Measurements from ENCODE around the gene TMEM164.

The TMEM164 gene

DNA sequence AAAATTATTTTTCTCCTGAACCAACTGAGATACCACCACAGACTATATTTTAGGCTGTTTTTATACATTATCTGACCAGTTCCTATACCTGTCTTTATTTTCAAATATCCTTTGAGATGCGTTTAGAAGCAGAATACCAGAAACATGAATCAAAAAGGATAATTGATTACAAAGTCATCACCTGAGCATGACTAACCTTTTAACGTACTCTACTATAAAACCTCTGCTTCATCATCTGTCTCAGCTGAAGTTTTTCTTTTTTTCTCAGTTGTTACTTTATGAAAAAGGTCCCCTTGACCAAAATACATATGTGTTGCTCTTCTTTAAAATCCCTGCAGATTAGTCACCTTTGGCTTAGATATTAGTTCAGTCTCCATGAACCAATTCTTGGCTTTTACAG is 205.2 kb downstream of the TMEM164 start:
- no peak for DNase-seq (ENCODE audit: low read depth, low spot score)

GRCh38 chrX:110210417-110211139 is 207.7 kb downstream of the TMEM164 start:
- peak; percentile 39 for DNase-seq (ENCODE audit: low read depth, low spot score)

DNA sequence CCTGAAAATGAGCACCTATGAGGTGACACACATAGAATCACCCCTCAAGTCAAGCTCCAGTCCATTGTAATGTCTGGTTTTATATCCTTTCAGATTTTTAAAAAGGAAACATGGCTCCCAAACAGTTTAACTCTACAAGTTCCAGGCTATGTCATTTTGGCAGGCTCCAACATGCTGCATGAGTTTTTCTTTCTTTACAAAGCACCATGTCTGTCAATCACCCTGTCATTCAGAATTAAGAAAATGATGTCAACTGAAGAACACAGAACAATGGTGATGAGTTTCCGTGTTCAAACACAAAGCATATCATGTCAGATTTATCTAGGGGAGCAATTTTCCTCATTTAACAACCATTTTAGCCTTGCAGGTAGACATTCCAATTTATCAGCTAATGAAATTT is 208.4 kb downstream of the TMEM164 start:
- no peak for DNase-seq (ENCODE audit: low read depth, low spot score)

GRCh38 chrX:110212299-110212698 is 209.4 kb downstream of the TMEM164 start:
- peak; percentile 5 for DNase-seq (ENCODE audit: low read depth, low spot score)

DNA sequence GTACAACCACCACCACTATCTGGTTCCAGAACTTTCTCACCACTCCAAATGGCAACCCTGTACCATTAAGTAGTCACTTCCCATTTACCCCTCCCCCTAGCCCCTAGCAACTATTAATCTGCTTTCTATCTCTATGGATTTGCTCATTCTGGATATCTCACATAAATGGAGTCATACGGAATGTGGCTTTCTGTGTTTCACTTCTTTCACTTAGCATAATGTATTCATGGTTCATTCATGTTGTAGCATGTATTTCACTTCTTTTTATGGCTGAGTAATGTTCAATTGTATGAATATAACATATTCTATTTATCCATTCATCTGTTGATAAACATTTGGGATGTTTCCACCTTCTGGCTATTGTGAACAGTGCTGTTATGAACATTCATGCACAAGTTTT is 210.3 kb downstream of the TMEM164 start:
- no peak for DNase-seq (ENCODE audit: low read depth, low spot score)

DNA sequence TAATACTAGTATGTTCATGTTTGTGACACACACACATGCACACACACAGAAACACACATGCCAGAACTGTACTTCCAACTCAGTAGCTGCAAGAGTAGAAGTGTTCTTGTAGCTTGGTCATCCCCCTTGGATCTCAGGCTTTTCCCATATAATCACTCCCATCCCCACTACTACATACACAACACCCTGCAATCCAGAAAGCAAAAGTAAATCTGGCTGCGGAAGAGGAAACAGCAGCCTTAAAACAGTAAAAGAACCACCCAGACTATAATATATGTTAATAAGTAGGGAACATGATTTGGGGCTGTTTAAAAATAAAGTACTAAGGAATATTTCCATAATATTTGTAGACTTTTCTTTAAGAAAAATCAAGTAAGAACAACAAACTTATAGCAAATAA is 211.8 kb downstream of the TMEM164 start:
- no peak for DNase-seq (ENCODE audit: low read depth, low spot score)

DNA sequence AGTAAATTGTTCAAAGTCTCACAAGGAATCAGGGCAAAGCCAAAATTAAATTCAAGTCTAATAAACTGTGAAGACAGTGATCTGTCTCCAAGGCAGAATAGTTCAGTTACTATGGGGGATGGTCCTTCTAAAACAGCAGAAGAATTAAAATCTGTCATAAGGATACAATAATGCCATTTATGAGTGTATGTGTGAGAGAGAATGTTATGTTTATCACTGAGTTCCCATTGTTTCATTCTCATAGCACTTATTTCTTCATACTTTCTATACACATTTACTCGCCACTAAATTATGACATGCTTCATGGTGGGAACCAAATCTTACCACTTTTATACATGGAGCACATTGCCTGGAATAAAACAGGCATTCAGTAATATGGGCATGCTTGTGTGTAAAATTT is 212.5 kb downstream of the TMEM164 start:
- no peak for DNase-seq (ENCODE audit: low read depth, low spot score)

DNA sequence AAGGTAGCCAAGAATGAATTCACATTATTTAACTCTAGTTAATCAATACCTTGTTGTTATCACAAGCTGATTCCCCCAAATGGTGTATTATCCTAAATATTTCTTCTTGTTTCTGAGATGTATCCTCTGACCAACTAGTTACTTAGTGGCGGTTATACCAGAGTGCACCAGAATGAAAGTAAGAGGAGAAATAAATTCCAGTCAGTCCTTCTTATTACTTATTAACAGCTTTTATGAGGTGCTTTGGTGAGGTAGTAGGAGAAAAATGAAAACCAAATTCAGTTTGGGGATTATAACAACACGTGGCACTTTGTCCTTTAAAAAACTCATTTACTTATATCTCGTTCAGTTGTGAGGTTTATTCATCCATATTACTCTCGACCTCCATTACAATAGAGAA is 213.1 kb downstream of the TMEM164 start:
- DNase-seq (ENCODE audit: low read depth, low spot score) = no peak

- DNase-seq (ENCODE audit: low read depth, low spot score) = no peak
Measured at GRCh38 chrX:110218591-110218990, 215.7 kb downstream of the TMEM164 start.

- no peak for DNase-seq (ENCODE audit: low read depth, low spot score)
Measured at GRCh38 chrX:110219920-110220319, 217.0 kb downstream of the TMEM164 start.

DNA sequence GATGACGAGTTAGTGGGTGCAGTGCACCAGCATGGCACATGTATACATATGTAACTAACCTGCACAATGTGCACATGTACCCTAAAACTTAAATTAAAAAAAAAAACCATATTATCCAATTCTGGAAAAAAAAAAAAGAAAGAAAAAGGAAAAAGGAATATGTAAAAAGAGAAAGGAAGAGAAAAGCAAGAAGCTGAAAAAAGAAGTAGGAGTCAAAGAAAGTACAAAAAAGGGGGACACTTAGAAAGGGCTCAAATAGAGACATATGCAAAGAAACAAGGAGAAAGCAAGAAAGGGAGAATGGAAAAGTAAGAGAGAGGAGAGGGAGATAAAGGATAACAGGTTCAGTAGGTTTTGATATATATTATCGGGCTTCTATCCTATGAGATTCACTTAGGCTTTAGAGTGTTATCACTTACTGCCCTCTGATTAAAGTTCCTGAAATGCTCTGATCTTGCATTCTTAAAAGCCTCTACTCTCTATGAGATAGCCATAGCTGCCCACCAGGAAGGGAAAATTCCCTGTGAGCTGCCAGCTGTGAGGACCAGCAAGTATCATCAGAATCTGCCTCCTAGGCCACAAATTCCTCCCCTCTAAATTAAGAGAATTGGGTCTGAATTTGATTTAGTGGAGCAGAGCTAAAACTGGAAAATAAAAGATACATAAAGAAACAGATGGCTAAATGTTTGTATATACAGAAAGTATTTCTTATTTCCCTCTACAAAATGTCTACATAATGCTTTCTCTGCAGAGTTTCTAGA is 219.8 kb downstream of the TMEM164 start:
- no peak for DNase-seq (ENCODE audit: low read depth, low spot score)

DNA sequence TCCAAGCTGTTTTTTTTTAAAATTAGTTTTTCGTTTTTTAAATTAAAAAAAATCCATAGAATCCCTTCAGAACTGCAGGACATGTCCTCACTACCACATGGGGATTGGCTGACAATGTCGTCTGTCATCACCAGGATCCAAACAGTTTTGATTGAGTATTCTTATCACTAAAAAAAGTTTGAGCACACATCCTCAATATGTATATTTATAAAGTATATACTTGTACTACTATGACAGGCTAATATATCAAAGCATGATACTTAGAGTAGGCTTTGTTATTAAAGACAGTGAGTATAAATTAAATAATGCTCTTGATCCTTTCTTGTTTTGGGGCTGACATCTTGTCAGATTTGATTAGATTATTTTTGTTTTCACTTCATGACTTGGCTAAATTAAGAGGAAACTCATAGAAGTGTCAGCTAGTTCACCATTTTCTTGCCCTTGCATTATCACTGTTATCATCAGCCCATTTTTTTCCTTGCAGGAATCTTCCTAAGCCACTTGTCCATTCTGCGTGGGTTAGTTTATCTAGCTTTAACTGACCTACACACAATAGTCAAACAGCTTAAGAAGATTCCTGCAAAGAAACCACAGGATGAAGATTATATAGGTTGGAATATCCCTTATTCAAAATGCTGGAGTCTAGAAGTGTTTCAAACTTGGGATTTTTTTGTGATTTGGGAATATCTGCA is 222.2 kb downstream of the TMEM164 start:
- no peak for DNase-seq (ENCODE audit: low read depth, low spot score)

- peak; percentile 10 for DNase-seq (ENCODE audit: low read depth, low spot score)
Measured at GRCh38 chrX:110226931-110227330, 224.0 kb downstream of the TMEM164 start.
